ENCODE results near the gene ZNF84. TPM values are rescaled to one million over a fixed set of nuclear protein-coding genes. Genes with fewer than 3 reads are reported as not detected.

The ZNF84 gene
- total and polyA plus RNA-seq, 10 of the 15 experiments (the other 5 are each of a cell fraction or from before 2014, with no cell fraction given): 10.4 to 35.3 (median 16.6) TPM

- TF ChIP-seq ATF7 (IDR thresholded peaks at IDR 0.05; ENCODE audit: low read depth): 0 out of 2 replicates have a peak, but pooled peaks have one; percentile 5
- TF ChIP-seq, protein P1, sequence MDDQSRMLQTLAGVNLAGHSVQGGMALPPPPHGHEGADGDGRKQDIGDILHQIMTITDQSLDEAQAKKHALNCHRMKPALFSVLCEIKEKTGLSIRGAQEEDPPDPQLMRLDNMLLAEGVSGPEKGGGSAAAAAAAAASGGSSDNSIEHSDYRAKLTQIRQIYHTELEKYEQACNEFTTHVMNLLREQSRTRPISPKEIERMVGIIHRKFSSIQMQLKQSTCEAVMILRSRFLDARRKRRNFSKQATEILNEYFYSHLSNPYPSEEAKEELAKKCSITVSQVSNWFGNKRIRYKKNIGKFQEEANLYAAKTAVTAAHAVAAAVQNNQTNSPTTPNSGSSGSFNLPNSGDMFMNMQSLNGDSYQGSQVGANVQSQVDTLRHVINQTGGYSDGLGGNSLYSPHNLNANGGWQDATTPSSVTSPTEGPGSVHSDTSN (IDR thresholded peaks at IDR 0.05; ENCODE audit: insufficient replicate concordance, low read depth, low read length): no peak
- 0 out of 2 replicates have a peak, but pooled peaks have one; percentile 45 for TF ChIP-seq NKRF (conservative IDR thresholded peaks at IDR 0.05)
- TF ChIP-seq CEBPZ (IDR thresholded peaks at IDR 0.05; ENCODE audit: low read depth, low read length): no peak
- peak; percentile 87 for TF ChIP-seq SIX5 (IDR thresholded peaks at IDR 0.05; ENCODE audit: low read depth, low read length, severe bottlenecking)
- TF ChIP-seq, protein P2, sequence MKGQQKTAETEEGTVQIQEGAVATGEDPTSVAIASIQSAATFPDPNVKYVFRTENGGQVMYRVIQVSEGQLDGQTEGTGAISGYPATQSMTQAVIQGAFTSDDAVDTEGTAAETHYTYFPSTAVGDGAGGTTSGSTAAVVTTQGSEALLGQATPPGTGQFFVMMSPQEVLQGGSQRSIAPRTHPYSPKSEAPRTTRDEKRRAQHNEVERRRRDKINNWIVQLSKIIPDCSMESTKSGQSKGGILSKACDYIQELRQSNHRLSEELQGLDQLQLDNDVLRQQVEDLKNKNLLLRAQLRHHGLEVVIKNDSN (IDR thresholded peaks at IDR 0.05; ENCODE audit: borderline replicate concordance, extremely low read length, insufficient read depth, low read depth, low read length): peak; percentile 93
- TF ChIP-seq PML (IDR thresholded peaks at IDR 0.05; ENCODE audit: low read length): 0 out of 2 replicates have a peak, but pooled peaks have one; percentile 53
- TF ChIP-seq ZBED1 (IDR thresholded peaks at IDR 0.05; ENCODE audit: borderline replicate concordance): no peak
- TF ChIP-seq, protein P3, sequence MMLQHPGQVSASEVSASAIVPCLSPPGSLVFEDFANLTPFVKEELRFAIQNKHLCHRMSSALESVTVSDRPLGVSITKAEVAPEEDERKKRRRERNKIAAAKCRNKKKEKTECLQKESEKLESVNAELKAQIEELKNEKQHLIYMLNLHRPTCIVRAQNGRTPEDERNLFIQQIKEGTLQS (IDR thresholded peaks at IDR 0.05; ENCODE audit: borderline replicate concordance, extremely low read depth, low read depth, low read length): peak; percentile 52; the same call in 1 of the 2 replicates
- no peak for TF ChIP-seq RAD21 (IDR thresholded peaks at IDR 0.05; ENCODE audit: insufficient read depth, low read depth, low read length)
- TF ChIP-seq YY1 (IDR thresholded peaks at IDR 0.05; ENCODE audit: low read depth, low read length): peak; percentile 61; the same call in 1 of the 2 replicates
- TF ChIP-seq POLR2AphosphoS2 (IDR thresholded peaks at IDR 0.05; ENCODE audit: low read depth, low read length): 0 out of 2 replicates have a peak, but pooled peaks have one; percentile 35
- peak; percentile 46 for TF ChIP-seq KLF5 (IDR thresholded peaks at IDR 0.05; ENCODE audit: partially characterized antibody)
- peak; percentile 4; the same call in 1 of the 2 replicates for TF ChIP-seq RUNX3 (IDR thresholded peaks at IDR 0.05; ENCODE audit: low read length)
- peak; percentile 82 for TF ChIP-seq POLR2A (IDR thresholded peaks at IDR 0.05; ENCODE audit: low read depth, low read length)
- peak; percentile 70 for TF ChIP-seq NRF1 (conservative IDR thresholded peaks at IDR 0.05; ENCODE audit: low read depth, low read length)
- TF ChIP-seq, protein P4, sequence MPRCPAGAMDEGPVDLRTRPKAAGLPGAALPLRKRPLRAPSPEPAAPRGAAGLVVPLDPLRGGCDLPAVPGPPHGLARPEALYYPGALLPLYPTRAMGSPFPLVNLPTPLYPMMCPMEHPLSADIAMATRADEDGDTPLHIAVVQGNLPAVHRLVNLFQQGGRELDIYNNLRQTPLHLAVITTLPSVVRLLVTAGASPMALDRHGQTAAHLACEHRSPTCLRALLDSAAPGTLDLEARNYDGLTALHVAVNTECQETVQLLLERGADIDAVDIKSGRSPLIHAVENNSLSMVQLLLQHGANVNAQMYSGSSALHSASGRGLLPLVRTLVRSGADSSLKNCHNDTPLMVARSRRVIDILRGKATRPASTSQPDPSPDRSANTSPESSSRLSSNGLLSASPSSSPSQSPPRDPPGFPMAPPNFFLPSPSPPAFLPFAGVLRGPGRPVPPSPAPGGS (IDR thresholded peaks at IDR 0.05; ENCODE audit: borderline replicate concordance, insufficient read depth, low read depth, low read length, poor library complexity, severe bottlenecking): no peak
- peak; percentile 93; the same call in 1 of the 2 replicates for TF ChIP-seq ASH2L (IDR thresholded peaks at IDR 0.05; ENCODE audit: borderline replicate concordance, low read depth)
- 0 out of 2 replicates have a peak, but pooled peaks have one; percentile 51 for TF ChIP-seq ZNF217 (IDR thresholded peaks at IDR 0.05)
Observed at GRCh38 chr12:133037207-133038005, at the start of gene ZNF84 (continued).
